GM21367 (cell line): Measurements from ENCODE around the gene TRMT11.
"Not testable (repeated sequence)": the region's sequence is repeated elsewhere in the genome, so short reads cannot be mapped to it uniquely, and the experiment has no call there.

Experiments
- ATAC-seq: cut with Tn5 transposase; IDR thresholded peaks from one replicate; pipeline ENCODE4 v1.9.1; 2021; ENCODE audit not compliant: unreplicated experiment

Gene TRMT11

DNA sequence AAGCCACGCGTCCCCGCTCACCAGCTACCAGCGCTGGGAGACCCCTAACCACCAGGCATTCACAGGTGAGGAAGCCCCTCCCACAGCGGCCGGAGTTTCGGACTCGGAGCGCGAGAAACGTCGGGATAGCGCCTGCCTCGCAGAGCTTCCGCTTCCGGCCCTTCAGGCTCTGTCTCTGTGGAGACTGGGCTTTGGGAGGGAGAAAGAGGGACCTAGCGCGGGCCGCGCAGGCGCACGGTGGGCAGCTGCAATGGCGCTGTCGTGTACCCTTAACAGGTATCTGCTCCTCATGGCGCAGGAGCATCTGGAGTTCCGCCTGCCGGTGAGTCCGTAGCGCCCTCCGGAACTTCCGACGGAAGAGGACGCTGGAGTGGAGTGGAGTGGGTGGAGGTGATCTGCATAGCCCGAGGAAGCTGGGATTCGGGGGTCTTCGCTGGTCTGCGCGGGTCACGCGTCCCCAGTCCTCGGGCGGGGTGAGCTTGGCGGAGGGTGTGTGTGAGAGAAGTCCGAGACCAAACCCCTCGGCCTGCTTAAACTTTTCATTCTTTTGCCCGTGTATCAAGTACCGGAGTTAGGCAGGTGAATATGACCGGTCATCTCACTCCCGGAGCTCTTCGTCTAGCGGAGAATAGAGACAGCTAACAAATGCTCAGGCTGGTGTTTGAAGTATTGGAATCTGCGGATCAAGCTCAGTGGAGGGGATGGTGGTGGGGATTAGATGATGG lies at the start of gene TRMT11:
TSS of gene TRMT11 (plus strand) at position 240 of the 725 bp plus-strand sequence. CDS start at position 251, 11 bp downstream.
- peak; percentile 94 for ATAC-seq

DNA sequence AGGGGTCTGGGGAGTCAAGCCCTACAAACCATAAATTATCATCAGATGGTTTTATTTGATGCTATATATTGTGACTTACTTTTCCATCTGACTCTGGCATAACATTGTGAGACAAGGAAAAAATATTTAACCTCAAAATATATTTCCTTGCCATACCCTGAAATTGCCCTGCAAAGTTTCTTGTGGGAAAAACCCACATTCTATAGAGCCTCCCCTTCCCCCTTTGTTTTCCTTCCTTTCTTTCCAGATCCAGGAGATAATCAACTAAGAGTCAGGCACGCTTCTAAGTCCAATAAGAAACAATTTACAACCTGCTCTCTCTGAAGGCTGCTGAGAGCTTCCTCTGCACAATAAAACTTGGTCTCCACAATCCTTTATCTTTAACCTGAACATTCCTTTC lies 47.3 kb upstream of the TRMT11 start:
- no peak for ATAC-seq

DNA sequence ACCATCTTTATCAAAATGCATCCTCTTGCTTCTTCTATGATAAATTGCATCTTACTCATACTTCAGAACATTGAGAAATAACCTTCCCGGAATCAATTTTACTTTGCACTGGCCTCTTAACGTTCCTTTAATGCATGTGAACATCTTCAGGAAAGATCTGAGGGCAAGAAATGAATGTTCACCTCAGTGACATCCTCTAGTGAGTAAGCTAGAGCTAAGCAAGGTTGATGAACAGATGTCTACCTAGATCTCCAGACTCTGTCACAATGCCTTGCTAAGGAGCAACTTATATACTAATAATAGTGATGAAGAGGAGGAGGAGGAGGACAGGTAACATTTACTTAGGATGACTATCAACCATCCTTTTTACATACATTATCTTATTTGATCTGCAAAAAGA lies 46.5 kb upstream of the TRMT11 start:
- no peak for ATAC-seq

DNA sequence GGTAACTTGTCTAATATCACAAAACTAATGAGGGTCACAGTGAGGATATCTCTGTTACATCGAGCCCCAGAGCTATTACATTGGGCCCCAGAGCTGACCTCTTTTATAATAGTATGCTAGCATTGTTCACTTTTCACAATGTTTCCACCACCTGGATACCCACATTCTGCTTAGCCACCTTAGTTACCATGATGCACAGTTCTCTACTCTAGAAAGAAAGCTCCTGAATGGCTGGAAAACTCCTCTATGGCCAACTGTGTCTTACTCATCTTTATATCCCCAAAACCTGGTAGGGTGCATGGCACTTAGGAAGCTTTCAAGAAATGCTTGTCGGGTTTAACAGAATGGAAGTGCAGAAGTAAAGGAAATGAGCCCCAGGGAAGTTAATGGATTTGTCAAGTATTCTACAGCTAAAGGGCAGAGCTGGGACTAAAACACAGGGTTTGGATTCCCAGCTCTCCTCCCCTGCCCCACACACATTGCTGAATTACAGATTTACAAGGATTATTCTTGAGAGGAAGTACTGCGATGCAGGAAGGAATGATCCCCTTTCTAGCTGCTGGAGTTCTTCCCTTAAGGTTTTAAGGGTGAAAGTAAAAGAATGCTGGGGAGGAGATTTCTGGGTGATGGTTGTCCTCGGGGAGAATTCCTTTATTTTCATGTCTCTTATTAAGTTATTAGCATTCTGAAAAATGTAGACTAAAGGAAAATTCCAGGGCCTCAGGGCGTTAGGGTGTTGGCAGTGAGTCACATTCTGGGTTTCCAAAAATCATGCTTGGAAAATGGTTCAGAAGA lies 45.9 kb upstream of the TRMT11 start:
- no peak for ATAC-seq

DNA sequence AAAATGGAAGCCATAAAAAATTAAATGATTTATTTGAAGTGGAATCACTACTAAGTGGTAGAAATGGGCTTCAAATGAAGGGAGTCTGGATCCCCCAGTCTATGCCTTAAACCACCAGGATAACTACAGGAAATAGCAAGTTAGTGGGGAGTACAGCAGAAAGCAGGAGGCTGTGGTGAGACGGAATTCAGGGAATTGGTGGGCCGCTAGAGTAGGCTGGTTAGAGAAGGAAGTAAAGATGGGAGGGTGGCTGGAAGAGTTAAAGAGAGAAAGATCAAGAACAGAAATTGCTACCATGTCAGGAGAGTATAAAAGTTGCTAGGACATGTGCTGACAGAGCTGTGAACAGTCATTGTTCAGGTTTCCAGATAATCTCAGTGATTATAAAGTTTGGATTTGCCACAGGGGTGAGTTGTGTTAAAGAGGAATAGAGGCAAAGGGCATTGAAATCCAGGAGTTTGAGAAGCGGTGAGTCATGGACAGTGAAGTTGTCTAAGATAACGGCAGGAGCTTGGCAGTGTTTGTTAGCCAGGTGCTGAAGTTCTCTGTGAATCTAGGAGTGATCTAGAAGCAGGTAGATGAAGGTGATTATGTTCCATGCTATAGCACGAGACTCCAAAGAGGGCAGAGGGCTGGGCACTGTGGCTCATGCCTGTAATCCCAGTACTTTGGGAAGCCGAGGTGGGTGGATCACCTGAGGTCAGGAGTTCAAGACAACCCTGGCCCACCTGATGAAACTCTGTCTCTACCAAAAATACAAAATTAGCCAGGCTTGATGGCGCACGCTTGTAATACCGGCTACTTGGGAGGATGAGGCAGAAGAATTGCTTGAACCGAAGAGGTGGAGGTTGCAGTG lies 43.4 kb upstream of the TRMT11 start:
- no peak for ATAC-seq

DNA sequence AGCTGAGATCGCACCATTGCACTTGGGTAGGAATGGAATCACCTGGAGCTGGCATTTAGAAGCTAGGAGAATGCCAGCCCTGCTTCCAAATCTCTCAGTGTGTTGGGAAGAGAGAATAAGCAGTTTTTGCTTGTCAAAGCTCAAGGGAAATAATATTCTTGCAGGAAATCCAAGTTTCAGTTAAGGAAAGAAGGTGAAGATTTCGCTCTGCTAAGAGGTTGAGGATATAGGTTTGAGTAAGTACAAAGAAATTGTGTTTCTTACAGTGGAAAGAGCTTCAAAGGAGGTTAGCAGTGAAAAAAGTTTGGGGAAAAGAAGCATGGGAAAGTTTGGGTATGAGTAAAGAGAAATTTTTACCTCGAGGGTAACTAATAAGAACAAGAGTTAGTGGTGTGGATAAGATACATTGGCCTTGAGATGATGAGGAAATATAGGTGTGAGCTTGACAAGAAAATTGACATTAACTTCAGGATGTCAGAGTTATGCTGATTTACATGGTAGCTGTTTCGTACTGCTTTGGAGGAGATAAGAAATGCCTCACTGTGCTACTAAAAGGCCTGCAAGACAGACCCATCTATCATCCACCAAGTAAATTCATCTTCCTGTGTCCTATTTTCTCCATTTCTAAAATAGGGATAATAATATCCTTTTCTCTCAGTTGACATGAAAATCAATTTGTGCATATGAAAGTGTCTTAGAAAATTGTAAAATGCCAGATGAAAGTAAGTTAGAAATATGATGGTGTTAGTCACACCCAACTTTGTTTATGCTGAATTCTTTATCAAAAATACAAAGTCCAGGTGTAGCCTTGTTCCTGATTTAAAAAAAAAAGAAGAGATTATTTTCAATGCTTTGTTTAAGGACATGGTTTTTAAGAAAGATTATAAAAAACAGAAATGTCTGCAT lies 42.6 kb upstream of the TRMT11 start:
- no peak for ATAC-seq

DNA sequence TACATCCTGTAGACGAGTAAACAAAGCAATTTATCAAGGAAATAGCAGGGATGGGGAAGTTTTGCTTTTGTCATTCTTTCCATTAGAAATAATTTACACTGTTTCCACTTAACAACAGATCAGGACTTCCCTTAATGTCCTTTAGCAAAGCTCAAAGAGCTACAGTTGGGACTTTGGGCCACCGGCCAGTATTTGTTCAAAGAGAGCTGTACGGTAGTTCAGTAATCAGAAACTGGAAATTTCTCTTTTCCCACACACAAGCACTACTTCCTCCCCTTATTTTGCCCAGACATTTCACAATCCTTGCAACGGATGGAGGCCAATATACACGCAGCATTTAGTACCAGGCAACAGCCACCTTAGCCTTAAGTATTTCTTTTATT lies 41.9 kb upstream of the TRMT11 start:
- ATAC-seq = no peak

DNA sequence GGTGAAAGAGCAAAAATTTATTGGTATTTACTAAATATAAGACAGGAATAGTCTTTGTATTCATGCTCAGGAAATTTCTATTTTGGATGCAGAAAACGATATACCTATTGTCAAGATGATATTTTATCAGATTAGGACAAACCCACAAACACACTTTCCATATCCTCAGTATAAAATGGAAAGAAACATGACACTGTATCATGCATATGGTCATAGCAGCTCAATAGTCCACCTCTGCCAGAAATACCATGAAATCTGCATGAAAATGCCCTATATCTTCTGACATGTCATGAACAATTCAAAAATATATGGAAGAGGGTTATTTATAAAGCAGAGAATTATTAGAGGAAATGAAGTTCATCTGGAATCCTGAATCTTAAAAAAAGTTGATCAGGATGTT lies 41.4 kb upstream of the TRMT11 start:
- no peak for ATAC-seq

DNA sequence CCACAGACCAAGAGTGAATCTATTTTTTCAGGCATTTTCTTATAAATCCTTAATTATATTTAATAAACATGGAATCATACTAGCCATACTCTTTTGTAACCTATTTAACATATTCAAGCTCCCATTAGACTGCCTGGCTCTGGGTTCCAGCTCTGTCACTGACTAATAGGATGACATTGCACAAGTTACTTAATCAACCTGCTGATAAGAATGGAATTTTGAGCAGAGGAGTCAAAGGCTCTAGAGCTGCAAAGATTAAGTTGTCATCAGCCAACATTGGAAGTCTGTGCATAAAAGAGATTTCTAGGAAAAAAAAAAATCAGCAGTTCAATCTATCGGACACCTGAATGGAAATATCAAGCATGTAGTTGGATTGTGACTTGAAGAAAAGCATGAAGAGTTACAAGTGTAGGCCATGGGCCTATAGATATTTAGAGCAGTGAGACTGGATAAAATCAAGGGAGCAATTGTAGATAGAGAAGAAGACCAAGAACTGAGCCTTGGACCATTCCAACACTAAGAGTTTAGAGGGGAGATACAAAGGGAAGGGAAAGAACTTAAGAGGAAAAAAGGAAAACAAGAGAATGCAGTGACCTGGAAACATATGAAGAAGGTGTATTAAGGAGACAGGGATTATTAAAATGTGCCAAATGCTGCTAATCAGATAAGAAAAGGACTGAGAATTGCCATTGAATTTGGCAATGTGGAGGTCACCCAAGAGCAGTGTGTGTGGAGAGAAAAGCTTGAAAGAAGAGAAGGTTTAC lies 40.8 kb upstream of the TRMT11 start:
- ATAC-seq = no peak

DNA sequence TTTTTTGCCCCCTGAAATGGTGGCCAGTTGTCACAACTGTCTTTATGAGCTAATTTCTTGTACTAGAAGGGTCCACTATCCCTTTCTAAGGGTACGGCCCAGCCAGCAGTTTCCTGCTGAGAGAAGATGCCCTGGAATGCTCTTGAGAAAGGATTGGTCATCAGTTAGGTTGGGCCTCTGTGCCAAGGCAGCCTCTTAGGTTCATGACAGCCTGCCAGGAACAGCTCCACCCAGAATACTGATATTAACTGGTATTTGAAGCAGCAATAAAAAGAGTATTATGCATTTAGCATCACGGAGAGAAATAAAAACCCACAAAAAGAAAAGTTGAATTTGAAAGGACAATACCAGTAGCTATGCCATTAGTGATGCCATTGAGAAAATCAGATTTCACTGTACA lies 38.7 kb upstream of the TRMT11 start:
- no peak for ATAC-seq

DNA sequence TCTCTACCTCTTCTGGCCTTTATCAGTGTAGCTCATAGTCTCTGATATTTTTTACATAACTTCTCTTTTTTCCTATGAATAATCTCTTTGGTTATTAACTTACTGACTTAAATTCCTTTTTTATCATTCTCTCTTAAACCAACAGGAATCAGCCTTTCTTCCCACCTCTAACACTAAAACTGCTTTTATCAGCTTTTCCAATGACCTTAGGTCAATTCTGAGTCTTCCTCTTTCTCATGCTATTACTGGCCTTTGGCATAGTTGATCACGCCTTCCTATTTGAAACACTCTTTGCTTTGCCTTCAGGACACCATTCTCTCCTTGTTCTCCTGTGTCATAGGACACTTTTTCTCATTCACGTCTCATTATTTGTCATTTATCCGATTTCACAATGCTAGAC lies 37.9 kb upstream of the TRMT11 start:
- no peak for ATAC-seq

DNA sequence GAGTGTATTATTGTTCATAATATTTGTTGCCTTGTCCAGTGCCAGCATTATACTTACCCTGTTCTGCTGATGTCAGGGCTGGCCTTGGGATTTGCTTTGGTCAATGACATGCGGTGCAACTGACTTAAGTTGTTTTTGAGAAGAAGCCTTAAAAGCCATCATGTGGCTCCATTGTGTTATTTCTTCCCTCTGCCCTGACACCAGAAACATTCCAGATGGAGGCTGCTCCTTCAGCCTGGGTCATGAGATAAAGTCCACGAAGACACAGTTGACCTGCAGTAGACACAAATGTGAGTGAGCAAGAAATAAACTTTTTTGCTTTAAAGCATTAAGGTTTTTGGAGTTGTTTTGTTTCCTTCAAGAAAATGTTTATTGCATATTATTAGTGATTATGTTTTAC lies 37.3 kb upstream of the TRMT11 start:
- ATAC-seq = no peak

DNA sequence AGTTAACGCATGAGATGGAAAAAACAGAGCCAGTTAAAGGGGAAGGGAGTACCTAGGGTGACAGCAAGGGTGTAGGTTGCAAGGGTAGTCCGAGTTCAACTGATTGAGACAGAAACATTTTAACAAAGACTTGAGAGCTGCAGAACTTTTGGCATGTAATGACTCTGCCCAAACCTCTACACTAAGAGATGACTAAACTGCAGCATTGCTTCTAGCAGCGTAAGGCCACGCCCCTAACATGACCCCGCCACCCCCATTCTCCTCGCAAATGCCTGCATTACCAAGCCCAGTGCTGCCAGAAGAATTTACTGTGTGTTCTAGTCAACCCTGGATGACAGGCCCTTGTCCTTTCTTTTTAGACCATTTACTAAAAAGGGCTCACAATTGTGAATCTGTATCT lies 36.0 kb upstream of the TRMT11 start:
- no peak for ATAC-seq

DNA sequence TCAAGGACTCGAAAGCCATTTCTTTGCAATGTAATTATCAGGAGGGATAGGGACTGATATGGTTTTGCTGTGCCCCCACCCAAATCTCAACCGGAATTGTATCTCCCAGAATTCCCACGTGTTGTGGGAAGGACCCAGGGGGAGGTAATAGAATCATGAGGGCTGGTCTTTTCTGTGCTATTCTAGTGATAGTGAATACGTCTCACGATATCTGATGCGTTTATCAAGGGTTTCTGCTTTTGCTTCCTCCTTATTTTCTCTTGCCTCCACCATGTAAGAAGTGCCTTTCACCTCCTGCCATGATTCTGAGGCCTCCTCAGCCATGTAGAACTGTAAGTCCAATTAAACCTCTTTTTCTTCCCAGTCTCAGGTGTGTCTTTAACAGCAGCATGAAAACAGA lies 35.6 kb upstream of the TRMT11 start:
- ATAC-seq = not testable (repeated sequence)

DNA sequence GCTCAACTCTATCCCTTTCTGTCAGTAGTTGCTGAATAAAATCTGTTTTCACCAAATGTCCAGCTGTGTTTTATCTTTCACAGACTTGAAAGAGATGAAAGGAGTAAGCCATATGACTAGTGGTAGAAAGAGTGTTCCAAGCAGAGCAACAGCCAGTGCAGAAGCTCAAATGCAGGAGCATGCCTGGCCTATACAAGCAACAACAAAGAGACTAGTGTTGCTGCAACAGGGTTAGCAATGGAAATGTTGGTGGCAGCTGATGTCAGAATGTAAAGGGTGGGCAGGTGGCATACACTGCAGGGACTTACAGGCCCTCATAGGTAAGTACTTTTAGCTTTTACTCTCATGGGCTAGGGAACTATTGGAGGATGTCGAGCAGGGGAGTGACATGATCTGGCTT lies 35.0 kb upstream of the TRMT11 start:
- no peak for ATAC-seq

DNA sequence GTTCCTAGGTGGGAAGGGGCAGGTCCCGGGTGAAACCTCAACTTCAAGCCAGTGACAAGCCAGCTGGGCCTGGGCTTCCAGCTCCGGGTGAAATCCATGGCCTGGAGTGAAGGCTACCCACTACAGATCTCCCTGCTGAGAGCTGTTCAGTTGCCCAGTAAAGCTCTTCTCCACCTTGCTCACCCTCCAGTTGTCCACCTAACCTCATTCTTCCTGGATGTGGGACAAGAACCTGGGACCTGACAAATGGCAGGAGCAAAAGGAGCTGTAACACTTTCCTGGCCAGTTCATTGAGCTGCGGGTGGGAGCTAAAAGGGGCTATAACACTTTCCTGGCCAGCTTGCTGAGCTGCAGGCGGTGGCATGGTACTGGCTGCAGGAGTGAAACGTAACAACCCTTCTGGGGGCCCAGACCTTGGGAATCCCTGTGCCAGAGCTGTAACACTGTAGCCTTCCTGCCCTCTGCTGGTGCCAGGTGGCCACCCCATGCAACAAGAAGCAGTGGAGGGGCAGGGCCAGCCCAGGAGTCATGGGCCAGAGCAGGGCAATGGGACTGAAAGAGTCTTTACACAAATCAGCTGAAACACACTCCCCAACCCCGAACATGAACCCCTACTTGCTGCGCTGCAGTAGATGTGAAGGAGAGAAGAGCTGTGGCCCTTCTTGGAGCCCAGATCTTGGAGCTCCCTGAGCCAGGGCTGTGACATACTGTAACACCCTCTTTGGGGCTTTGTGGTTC lies 33.4 kb upstream of the TRMT11 start:
- no peak for ATAC-seq

DNA sequence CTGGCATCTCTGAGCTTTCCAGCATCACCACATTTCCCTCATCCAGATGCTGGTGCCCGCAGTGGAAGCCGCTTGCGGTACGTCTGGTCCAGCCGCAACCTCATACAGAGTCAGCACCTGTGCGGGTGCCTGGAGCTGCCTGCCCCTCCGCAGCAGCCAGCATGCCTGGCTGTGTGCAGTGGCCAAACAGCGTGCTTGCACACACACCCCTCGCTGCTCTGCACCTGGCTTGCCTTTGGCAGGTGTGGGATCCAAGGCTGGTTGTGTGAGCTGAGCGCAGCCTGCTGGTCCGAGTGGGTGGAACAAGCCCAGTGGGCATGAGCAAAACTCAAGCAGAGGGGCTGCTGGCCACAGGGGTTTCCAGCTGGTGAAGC lies 32.9 kb upstream of the TRMT11 start:
- ATAC-seq = no peak

DNA sequence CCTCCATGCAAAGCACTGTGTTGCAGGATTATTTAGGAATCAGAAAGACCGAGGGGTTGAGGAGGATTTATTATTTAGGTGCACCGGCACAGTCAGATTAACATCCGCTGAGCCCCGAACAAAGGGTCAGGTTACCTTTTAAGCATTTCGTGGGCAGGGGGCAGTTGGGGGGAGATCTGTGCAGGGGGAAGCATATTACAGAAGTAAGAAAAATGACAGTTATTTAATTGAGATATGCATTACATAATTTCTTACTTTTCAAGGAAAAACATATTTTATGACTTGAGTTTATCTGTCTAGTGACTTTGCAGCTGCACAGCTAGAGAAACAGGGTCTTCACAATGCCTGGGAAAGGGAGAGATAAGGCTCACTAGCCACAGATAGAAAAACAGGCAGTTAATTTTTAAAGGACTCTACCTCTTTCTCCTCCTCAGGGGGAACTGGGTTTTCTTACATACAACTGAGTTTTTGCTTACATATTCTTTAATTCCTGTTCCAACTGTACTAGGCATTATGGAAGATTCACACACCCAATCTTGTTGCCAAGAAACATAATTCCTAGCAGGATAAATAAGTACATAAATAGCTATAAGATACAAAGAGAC lies 31.5 kb upstream of the TRMT11 start:
- no peak for ATAC-seq

DNA sequence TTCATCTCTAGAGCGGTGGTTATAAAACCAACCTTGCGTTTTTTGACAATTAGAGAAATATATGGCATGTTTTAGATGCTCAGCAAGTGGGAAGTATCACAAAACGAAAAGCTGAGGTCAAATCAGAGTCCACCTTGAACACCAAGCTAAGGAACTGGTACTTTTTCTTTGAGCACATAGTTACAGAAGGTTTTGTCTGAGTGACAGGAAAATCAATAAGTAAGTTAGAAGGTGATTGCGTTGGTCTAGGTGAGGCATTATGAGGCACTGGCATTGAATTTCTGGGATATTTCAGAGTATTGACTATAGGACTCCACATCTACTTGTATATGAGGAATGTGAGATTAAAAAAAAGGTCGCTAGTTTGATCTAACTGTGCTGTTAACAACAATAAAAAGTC lies 30.4 kb upstream of the TRMT11 start:
- no peak for ATAC-seq
